ENCODE results near the gene HEYL.

- TF ChIP-seq CTCF (IDR thresholded peaks at IDR 0.05) = no peak
- no peak for TF ChIP-seq POLR2AphosphoS5 (IDR thresholded peaks at IDR 0.05)
- no peak for TF ChIP-seq POLR2A (IDR thresholded peaks at IDR 0.05)
Observed at GRCh38 chr1:39671433-39671792, 32.0 kb upstream of the HEYL start.
